ENCODE measurements around the gene ARSG. TPM values are rescaled to one million over a fixed set of nuclear protein-coding genes. Genes with fewer than 3 reads are reported as not detected.

The ARSG gene
- total and polyA plus RNA-seq, 2 of the 8 experiments (the other 6 are each of a cell fraction or from before 2014, with no cell fraction given), result 3.3 to 4.0 TPM

GRCh38 chr17:68453991-68454665, 162.8 kb downstream of the ARSG start:
- Histone ChIP-seq H3K18ac (ENCODE audit: extremely low read depth, low read length) (no peak overlapping the region), H3K4ac (replicated peaks; ENCODE audit: insufficient read length, low read depth, low read length) (no peak overlapping the region), H2BK20ac (ENCODE audit: low read length) (no peak overlapping the region), H4K5ac (ENCODE audit: insufficient read length, low read depth, low read length) (no peak overlapping the region), H3K27ac (ENCODE audit: low read depth, low read length) (no peak overlapping the region), H3K9me3 (ENCODE audit: insufficient read depth in 2 of 2, low read depth in 1 of 2, low read length in 1 of 2) (no peaks in the 10 kb centered on the region), H4K20me1 (replicated peaks in 1 of 2; ENCODE audit: control insufficient read depth in 1 of 2, insufficient read depth in 2 of 2, low read length in 2 of 2) (peaks cover 0 to 1% of the 10 kb centered on the region in 2 experiments), H3K4me3 (ENCODE audit: extremely low read depth in 1 of 4, insufficient read depth in 2 of 4, low read depth in 3 of 4, low read length in 4 of 4) (no peak overlapping the region), H3K79me1 (ENCODE audit: low read depth, low read length) (no peaks in the 10 kb centered on the region), H3K4me2 (ENCODE audit: insufficient read depth in 1 of 2, low read depth in 2 of 2, low read length in 2 of 2) (no peak overlapping the region), H2BK120ac (replicated peaks; ENCODE audit: low read depth, low read length) (no peak overlapping the region), H3K79me2 (ENCODE audit: control insufficient read depth in 1 of 2, insufficient read depth in 2 of 2, low read length in 2 of 2) (no peaks in the 10 kb centered on the region), H3K56ac (replicated peaks; ENCODE audit: insufficient read length, low read depth, low read length) (no peak overlapping the region), H2BK5ac (ENCODE audit: low read depth, low read length) (no peak overlapping the region), H3K23me2 (ENCODE audit: low read depth, low read length) (peaks cover 8% of the 10 kb centered on the region; the same call in 1 of the 2 replicates), H4K91ac (replicated peaks; ENCODE audit: insufficient read length, low read length) (no peak overlapping the region), H2AK5ac (ENCODE audit: low read depth, low read length) (no peak overlapping the region), H3K36me3 (ENCODE audit: control insufficient read depth in 2 of 4, insufficient read depth in 4 of 4, low read length in 3 of 4) (no peaks in the 10 kb centered on the region), H2BK15ac (ENCODE audit: low read length) (no peak overlapping the region), H2AFZ (ENCODE audit: low read length) (no peak overlapping the region), H2BK12ac (ENCODE audit: low read depth, low read length) (no peak overlapping the region), H4K8ac (ENCODE audit: extremely low read depth, insufficient read depth, low read length) (no peak overlapping the region), H3K14ac (ENCODE audit: insufficient read length) (no peak overlapping the region), H3K9ac (replicated peaks in 1 of 4; ENCODE audit: extremely low read depth in 1 of 4, low read depth in 3 of 4, low read length in 3 of 4) (no peak overlapping the region), H3K4me1 (replicated peaks in 1 of 4; ENCODE audit: control insufficient read depth in 3 of 4, insufficient read depth in 4 of 4, low read length in 3 of 4) (peaks cover 3 to 4% (median 3%) of the 10 kb centered on the region in 4 experiments; a peak in 5 of 7 replicates), H3K27me3 (replicated peaks in 1 of 4; ENCODE audit: control insufficient read depth in 3 of 4, extremely low read depth in 1 of 4, insufficient read depth in 3 of 4, low read length in 3 of 4) (no peaks in the 10 kb centered on the region), H3K23ac (ENCODE audit: insufficient read length) (no peak overlapping the region)
- FAIRE-seq (no peak), DNase-seq (ENCODE audit: low read depth in 1 of 2, low spot score in 2 of 2) (no peak)
- ChIA-PET POLR2A (ENCODE audit: partially characterized antibody) (interaction anchor here (0.6 kb wide), 1 partner anchor 22 kb away, joined by 3 read pairs; no protein-coding TSS in a partner anchor), CTCF (ENCODE audit: partially characterized antibody) (interaction anchor here (0.7 to 4.1 kb wide), 5 partner anchors 10 to 246 kb away, joined by 3 to 25 read pairs (median 5); no protein-coding TSS in a partner anchor)
- WGBS, 2 experiments (ENCODE audit: extremely low coverage in 1 of 2, insufficient coverage in 1 of 2, insufficient read length in 1 of 2, insufficient replicate concordance in 2 of 2, low coverage in 1 of 2, low lambda C conversion rate in 2 of 2, missing lambda C conversion rate in 1 of 2), result 96% methylated on average over 5 of the region's 5 CpGs; no CpG with 5 or more reads in 1 of the 2 experiments
- TF ChIP-seq, protein P1, sequence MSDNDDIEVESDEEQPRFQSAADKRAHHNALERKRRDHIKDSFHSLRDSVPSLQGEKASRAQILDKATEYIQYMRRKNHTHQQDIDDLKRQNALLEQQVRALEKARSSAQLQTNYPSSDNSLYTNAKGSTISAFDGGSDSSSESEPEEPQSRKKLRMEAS (IDR thresholded peaks at IDR 0.05), result no peak
- TF ChIP-seq SIN3A (conservative IDR thresholded peaks at IDR 0.05 in 1 of 2, IDR thresholded peaks at IDR 0.05 in 1 of 2; ENCODE audit: low read depth in 1 of 2, low read length in 2 of 2) (no peak), KDM5A (IDR thresholded peaks at IDR 0.05; ENCODE audit: low read length) (no peak), EP300 (IDR thresholded peaks at IDR 0.05; ENCODE audit: borderline replicate concordance in 1 of 2, low read depth in 2 of 2, low read length in 2 of 2) (no peak), MAFK (IDR thresholded peaks at IDR 0.05; ENCODE audit: low read depth, low read length) (no peak), POLR2AphosphoS5 (IDR thresholded peaks at IDR 0.05; ENCODE audit: low read depth, low read length) (no peak), GABPA (IDR thresholded peaks at IDR 0.05; ENCODE audit: borderline replicate concordance, insufficient read depth, low read length) (no peak), BCL11A (IDR thresholded peaks at IDR 0.05; ENCODE audit: low read depth in 2 of 2, low read length in 2 of 2) (no peak), YY1 (IDR thresholded peaks at IDR 0.05; ENCODE audit: low read depth, low read length) (no peak), GTF2F1 (IDR thresholded peaks at IDR 0.05; ENCODE audit: borderline replicate concordance, low read depth, low read length) (no peak), CREB1 (IDR thresholded peaks at IDR 0.05) (no peak), TAF7 (optimal IDR thresholded peaks at IDR 0.05; ENCODE audit: borderline replicate concordance, low read depth, low read length) (no peak), SP2 (IDR thresholded peaks at IDR 0.05; ENCODE audit: low read length) (no peak)

Measured in H1 (cell line).